Sigmoid colon (tissue), 7 donors: ENCODE results near the gene SH3RF3. TPM values are rescaled to one million over a fixed set of nuclear protein-coding genes. Genes with fewer than 3 reads are reported as not detected.

Experiments
- DNase-seq: peaks from one replicate; pipeline ENCODE4 v3.0.0-alpha.2; 2019
- H3K27ac ChIP-seq, 4 donors: fragments of 200-600 bp; sonication (generic); one replicate each; pipeline ENCODE4 v1.5.1; 2016 to 2019; ENCODE audit warnings: mild to moderate bottlenecking in 1 of 4
- H3K27me3 ChIP-seq, 3 donors: fragments of 200-600 bp; sonication (generic); one replicate each; pipeline ENCODE4 v1.5.1; 2019; ENCODE audit warnings: mild to moderate bottlenecking in 1 of 3
- H3K36me3 ChIP-seq, 4 donors: fragments of 200-600 bp; sonication (generic); one replicate each; pipeline ENCODE4 v1.5.1; 2016 to 2019
- H3K4me1 ChIP-seq, 4 donors: fragments of 200-600 bp; sonication (generic); one replicate each; pipeline ENCODE4 v1.5.1; 2017 to 2019
- H3K4me3 ChIP-seq, 4 donors: fragments of 200-600 bp; sonication (generic); one replicate each; pipeline ENCODE4 v1.5.1; 2017 to 2019; ENCODE audit warnings: mild to moderate bottlenecking in 2 of 4, moderate library complexity in 1 of 4
- H3K9me3 ChIP-seq, 4 donors: fragments of 200-600 bp in 3 of 4; sonication (generic) in 3 of 4; one replicate each; pipeline versions ENCODE4 v1.5.1 to v1.6.1; 2013 to 2019
- CTCF ChIP-seq, 4 experiments: fragments of 450-650 bp in 3 of 4; fragments of 200-600 bp in 1 of 4; IDR thresholded peaks; one replicate each; pipeline ENCODE4 v1.5.1; 2016 to 2019; ENCODE audit warnings: antibody characterized with exemption in 4 of 4, mild to moderate bottlenecking in 3 of 4, moderate library complexity in 2 of 4
- EP300 ChIP-seq, 4 donors: sonication (generic); formaldehyde crosslinking; IDR thresholded peaks; one replicate each; pipeline ENCODE4 v1.6.1; 2017; ENCODE audit warnings: antibody characterized with exemption in 4 of 4
- POLR2A ChIP-seq, 2 donors: fragments of 450-650 bp; IDR thresholded peaks; one replicate each; pipeline ENCODE4 v1.6.1; 2016; ENCODE audit warnings: antibody characterized with exemption in 2 of 2, mild to moderate bottlenecking in 2 of 2, moderate library complexity in 2 of 2
- POLR2AphosphoS5 ChIP-seq, 4 donors: sonication (generic); formaldehyde crosslinking; IDR thresholded peaks; one replicate each; pipeline ENCODE4 v1.6.1; 2017; ENCODE audit warnings: antibody characterized with exemption in 4 of 4
- WGBS, 2 donors: extraction: QIAGEN DNeasy Blood & Tissue Kit; methylation state at CpG; one replicate each; pipeline ENCODE4 v1.1.7; 2013; 5-methylcytosine and 5-hydroxymethylcytosine counted together
- intact Hi-C: fragments of 100-400 bp; cut with DNase I; formaldehyde crosslinking; loops from one replicate; pipeline ENCODE4 v1.15.1; 2023
- polyA plus RNA-seq, 3 donors: library from polyadenylated mRNA; stranded (reverse); fragments of 200-250 nt; gene quantifications; one replicate each; pipeline ENCODE4 v1.2.3, GENCODE V29; 2013
- total RNA-seq, 4 donors: library from RNA; depleted of rRNA; stranded (reverse); fragments of >200 nt; gene quantifications; one replicate each; pipeline ENCODE4 v1.1.0, GENCODE V29; 2016
- donor health status: healthy with polysubstance abuse.
- donor health status: Bipolar disorder and iron deficiency.
- donor health status: healthy.

Gene SH3RF3
- total and polyA plus RNA-seq, 7 donors, result 0.69 to 10.0 (median 3.4) TPM

- no peak overlapping the region for H3K4me3 ChIP-seq
- no peak overlapping the region for H3K27ac ChIP-seq
- no peaks in the 10 kb centered on the region for H3K4me1 ChIP-seq
- DNase-seq, result peak; percentile 58
- H3K27me3 ChIP-seq, result no peaks in the 10 kb centered on the region
- no peaks in the 10 kb centered on the region for H3K9me3 ChIP-seq
- intact Hi-C loops, result no loop called here
- no peak for TF ChIP-seq CTCF (IDR thresholded peaks at IDR 0.05)
- no peak for TF ChIP-seq EP300 (IDR thresholded peaks at IDR 0.05)
- TF ChIP-seq POLR2AphosphoS5 (IDR thresholded peaks at IDR 0.05), result no peak
- no peak for TF ChIP-seq POLR2A (IDR thresholded peaks at IDR 0.05)
- peaks cover 0 to 11% (median 0%) of the 10 kb centered on the region in 4 donors for H3K36me3 ChIP-seq
- 81 to 89% methylated on average over 13 of the region's 13 CpGs for WGBS, 2 donors
These were observed 241.5 kb downstream of the SH3RF3 start for GRCh38 chr2:109370399-109371035.

- TF ChIP-seq EP300 (IDR thresholded peaks at IDR 0.05) (no peak), POLR2AphosphoS5 (IDR thresholded peaks at IDR 0.05) (no peak), POLR2A (IDR thresholded peaks at IDR 0.05) (no peak), CTCF (IDR thresholded peaks at IDR 0.05) (no peak)
- Histone ChIP-seq H3K27me3 (no peaks in the 10 kb centered on the region), H3K4me3 (no peak overlapping the region), H3K27ac (no peak overlapping the region), H3K9me3 (no peaks in the 10 kb centered on the region), H3K4me1 (no peaks in the 10 kb centered on the region), H3K36me3 (peaks cover 0 to 11% (median 0%) of the 10 kb centered on the region in 4 donors)
- DNase-seq, result peak; percentile 57
- intact Hi-C loops, result no loop called here
- 91 to 92% methylated on average over 18 of the region's 18 CpGs for WGBS, 2 donors
These were observed 242.6 kb downstream of the SH3RF3 start for GRCh38 chr2:109371481-109372170.

GRCh38 chr2:109372171-109372568, 243.2 kb downstream of the SH3RF3 start:
- Histone ChIP-seq H3K4me3 (no peak overlapping the region), H3K27me3 (no peaks in the 10 kb centered on the region), H3K9me3 (no peaks in the 10 kb centered on the region), H3K27ac (no peak overlapping the region), H3K36me3 (peaks cover 0 to 11% (median 0%) of the 10 kb centered on the region in 4 donors), H3K4me1 (no peaks in the 10 kb centered on the region)
- intact Hi-C loops, result no loop called here
- TF ChIP-seq EP300 (IDR thresholded peaks at IDR 0.05) (no peak), POLR2A (IDR thresholded peaks at IDR 0.05) (no peak), CTCF (IDR thresholded peaks at IDR 0.05) (no peak), POLR2AphosphoS5 (IDR thresholded peaks at IDR 0.05) (no peak)
- DNase-seq, result peak; percentile 20
- WGBS, 2 donors, result 68 to 92% methylated on average over 4 of the region's 4 CpGs

GRCh38 chr2:109372614-109373013, 243.6 kb downstream of the SH3RF3 start:
- DNase-seq, result peak; percentile 14
- no peak overlapping the region for H3K4me3 ChIP-seq
- intact Hi-C loops, result no loop called here
- H3K27ac ChIP-seq, result no peak overlapping the region
- H3K36me3 ChIP-seq, result peaks cover 0 to 11% (median 0%) of the 10 kb centered on the region in 4 donors
- WGBS, 2 donors, result 33 to 67% methylated on average over 7 of the region's 7 CpGs
- H3K4me1 ChIP-seq, result no peaks in the 10 kb centered on the region
- TF ChIP-seq POLR2A (IDR thresholded peaks at IDR 0.05) (no peak), CTCF (IDR thresholded peaks at IDR 0.05) (no peak), EP300 (IDR thresholded peaks at IDR 0.05) (no peak), POLR2AphosphoS5 (IDR thresholded peaks at IDR 0.05) (no peak)
- H3K27me3 ChIP-seq, result no peaks in the 10 kb centered on the region
- H3K9me3 ChIP-seq, result no peaks in the 10 kb centered on the region
